Measurements from ENCODE around the gene ANKS3.

Gene ANKS3

GRCh38 chr16:4763791-4764190 lies 29.7 kb upstream of the ANKS3 start:
- Histone ChIP-seq H2AK5ac (ENCODE audit: low read length, severe bottlenecking) (no peak overlapping the region), H4K91ac (ENCODE audit: low read length) (no peak overlapping the region), H2BK120ac (ENCODE audit: low read depth, low read length) (no peak overlapping the region), H3K27me3 (ENCODE audit: control insufficient read depth in 1 of 2, insufficient read depth in 1 of 2, low read length in 2 of 2) (no peaks in the 10 kb centered on the region), H3K27ac (ENCODE audit: low read length, poor library complexity, severe bottlenecking) (no peak overlapping the region), H2BK15ac (ENCODE audit: low read depth, poor library complexity, severe bottlenecking) (no peak overlapping the region), H3K4me3 (ENCODE audit: insufficient read depth in 1 of 2, low read depth in 1 of 2, low read length in 2 of 2) (no peak overlapping the region), H2AFZ (ENCODE audit: low read depth, low read length) (no peak overlapping the region), H2BK12ac (ENCODE audit: low read length in 2 of 2) (no peak overlapping the region), H3K9ac (ENCODE audit: low read length) (peak overlapping the region; percentile 26), H3K36me3 (ENCODE audit: control insufficient read depth in 1 of 2, insufficient read depth in 2 of 2, low read depth in 1 of 2, low read length in 2 of 2) (peaks cover 59 to 63% of the 10 kb centered on the region in 2 experiments), H2BK5ac (ENCODE audit: low read depth, low read length, poor library complexity, severe bottlenecking) (no peak overlapping the region), H3K4me1 (ENCODE audit: control insufficient read depth, insufficient read depth, low read depth, low read length) (peaks cover 18% of the 10 kb centered on the region), H3K23ac (ENCODE audit: low read length in 2 of 2) (no peak overlapping the region), H3K79me1 (replicated peaks; ENCODE audit: low read length, poor library complexity, severe bottlenecking) (peaks cover 42% of the 10 kb centered on the region), H3K9me3 (ENCODE audit: control insufficient read depth, low read length) (no peaks in the 10 kb centered on the region), H4K8ac (ENCODE audit: low read length) (no peak overlapping the region), H3K18ac (ENCODE audit: low read depth in 1 of 2, low read length in 2 of 2) (no peak overlapping the region), H3K14ac (ENCODE audit: low read length in 2 of 2) (no peak overlapping the region), H3K4me2 (ENCODE audit: low read length, poor library complexity, severe bottlenecking) (no peak overlapping the region), H3K4ac (ENCODE audit: low read depth in 1 of 2, low read length in 2 of 2) (no peak overlapping the region)
- 95% methylated on average over 7 of the region's 7 CpGs for WGBS
- DNase-seq, result no peak

GRCh38 chr16:4762205-4762604 lies 28.1 kb upstream of the ANKS3 start:
- Histone ChIP-seq H2BK12ac (ENCODE audit: low read length in 2 of 2) (no peak overlapping the region), H2BK5ac (ENCODE audit: low read depth, low read length, poor library complexity, severe bottlenecking) (no peak overlapping the region), H3K27me3 (ENCODE audit: control insufficient read depth in 1 of 2, insufficient read depth in 1 of 2, low read length in 2 of 2) (no peaks in the 10 kb centered on the region), H2AFZ (ENCODE audit: low read depth, low read length) (no peak overlapping the region), H3K9ac (ENCODE audit: low read length) (no peak overlapping the region), H3K9me3 (ENCODE audit: control insufficient read depth, low read length) (no peaks in the 10 kb centered on the region), H2AK5ac (ENCODE audit: low read length, severe bottlenecking) (no peak overlapping the region), H3K79me1 (replicated peaks; ENCODE audit: low read length, poor library complexity, severe bottlenecking) (peaks cover 43% of the 10 kb centered on the region), H2BK15ac (ENCODE audit: low read depth, poor library complexity, severe bottlenecking) (no peak overlapping the region), H4K91ac (ENCODE audit: low read length) (no peak overlapping the region), H4K8ac (ENCODE audit: low read length) (no peak overlapping the region), H2BK120ac (ENCODE audit: low read depth, low read length) (no peak overlapping the region), H3K27ac (ENCODE audit: low read length, poor library complexity, severe bottlenecking) (no peak overlapping the region), H3K4me3 (ENCODE audit: insufficient read depth in 1 of 2, low read depth in 1 of 2, low read length in 2 of 2) (no peak overlapping the region), H3K36me3 (ENCODE audit: control insufficient read depth in 1 of 2, insufficient read depth in 2 of 2, low read depth in 1 of 2, low read length in 2 of 2) (peaks cover 72 to 75% of the 10 kb centered on the region in 2 experiments), H3K4me1 (ENCODE audit: control insufficient read depth, insufficient read depth, low read depth, low read length) (peaks cover 17% of the 10 kb centered on the region), H3K14ac (ENCODE audit: low read length in 2 of 2) (no peak overlapping the region), H3K18ac (ENCODE audit: low read depth in 1 of 2, low read length in 2 of 2) (no peak overlapping the region), H3K23ac (ENCODE audit: low read length in 2 of 2) (no peak overlapping the region), H3K4me2 (ENCODE audit: low read length, poor library complexity, severe bottlenecking) (no peak overlapping the region), H3K4ac (ENCODE audit: low read depth in 1 of 2, low read length in 2 of 2) (no peak overlapping the region)
- 98% methylated on average over 9 of the region's 9 CpGs for WGBS
- no peak for DNase-seq

GRCh38 chr16:4760221-4760910 lies 26.3 kb upstream of the ANKS3 start:
- H3K27me3 ChIP-seq (ENCODE audit: control insufficient read depth in 1 of 2, insufficient read depth in 1 of 2, low read length in 2 of 2), result no peaks in the 10 kb centered on the region

GRCh38 chr16:4755687-4756086 lies 21.6 kb upstream of the ANKS3 start:
- Histone ChIP-seq H3K4me3 (ENCODE audit: insufficient read depth in 1 of 2, low read depth in 1 of 2, low read length in 2 of 2) (no peak overlapping the region), H3K9me3 (ENCODE audit: control insufficient read depth, low read length) (no peaks in the 10 kb centered on the region), H3K23ac (ENCODE audit: low read length in 2 of 2) (peak overlapping the region in 1 of 2 experiments; percentile 28)

More at GRCh38 chr16:4760221-4760910, 26.3 kb upstream of the ANKS3 start:
- Histone ChIP-seq H3K23ac (ENCODE audit: low read length in 2 of 2) (no peak overlapping the region), H4K91ac (ENCODE audit: low read length) (peak overlapping the region; percentile 59), H2AFZ (ENCODE audit: low read depth, low read length) (no peak overlapping the region), H2AK5ac (ENCODE audit: low read length, severe bottlenecking) (no peak overlapping the region), H3K9ac (ENCODE audit: low read length) (no peak overlapping the region), H3K4me3 (ENCODE audit: insufficient read depth in 1 of 2, low read depth in 1 of 2, low read length in 2 of 2) (no peak overlapping the region), H3K9me3 (ENCODE audit: control insufficient read depth, low read length) (no peaks in the 10 kb centered on the region), H3K18ac (ENCODE audit: low read depth in 1 of 2, low read length in 2 of 2) (no peak overlapping the region), H2BK120ac (ENCODE audit: low read depth, low read length) (no peak overlapping the region), H2BK15ac (ENCODE audit: low read depth, poor library complexity, severe bottlenecking) (no peak overlapping the region), H3K79me1 (replicated peaks; ENCODE audit: low read length, poor library complexity, severe bottlenecking) (peaks cover 45% of the 10 kb centered on the region), H3K4me2 (ENCODE audit: low read length, poor library complexity, severe bottlenecking) (no peak overlapping the region), H3K27ac (ENCODE audit: low read length, poor library complexity, severe bottlenecking) (no peak overlapping the region), H2BK12ac (ENCODE audit: low read length in 2 of 2) (no peak overlapping the region), H4K8ac (ENCODE audit: low read length) (peak overlapping the region; percentile 12), H3K4ac (ENCODE audit: low read depth in 1 of 2, low read length in 2 of 2) (no peak overlapping the region), H2BK5ac (ENCODE audit: low read depth, low read length, poor library complexity, severe bottlenecking) (no peak overlapping the region), H3K14ac (ENCODE audit: low read length in 2 of 2) (no peak overlapping the region), H3K4me1 (ENCODE audit: control insufficient read depth, insufficient read depth, low read depth, low read length) (peaks cover 8% of the 10 kb centered on the region), H3K36me3 (ENCODE audit: control insufficient read depth in 1 of 2, insufficient read depth in 2 of 2, low read depth in 1 of 2, low read length in 2 of 2) (peaks cover 74 to 86% of the 10 kb centered on the region in 2 experiments)
- DNase-seq, result no peak
- WGBS, result 95% methylated on average over 23 of the region's 23 CpGs

More at GRCh38 chr16:4755687-4756086, 21.6 kb upstream of the ANKS3 start:
- peaks cover 78 to 90% of the 10 kb centered on the region in 2 experiments for H3K36me3 ChIP-seq (ENCODE audit: control insufficient read depth in 1 of 2, insufficient read depth in 2 of 2, low read depth in 1 of 2, low read length in 2 of 2)
- H2BK12ac ChIP-seq (ENCODE audit: low read length in 2 of 2), result no peak overlapping the region
- no peak overlapping the region for H2AFZ ChIP-seq (ENCODE audit: low read depth, low read length)
- H3K18ac ChIP-seq (ENCODE audit: low read depth in 1 of 2, low read length in 2 of 2), result no peak overlapping the region
- H3K27me3 ChIP-seq (ENCODE audit: control insufficient read depth in 1 of 2, insufficient read depth in 1 of 2, low read length in 2 of 2), result no peaks in the 10 kb centered on the region
- H3K27ac ChIP-seq (ENCODE audit: low read length, poor library complexity, severe bottlenecking), result no peak overlapping the region
- H3K79me1 ChIP-seq (replicated peaks; ENCODE audit: low read length, poor library complexity, severe bottlenecking), result peaks cover 41% of the 10 kb centered on the region
- no peak overlapping the region for H2BK15ac ChIP-seq (ENCODE audit: low read depth, poor library complexity, severe bottlenecking)
- no peak overlapping the region for H3K9ac ChIP-seq (ENCODE audit: low read length)
- no peak for DNase-seq
- 97% methylated on average over 6 of the region's 6 CpGs for WGBS
- no peak overlapping the region for H2BK5ac ChIP-seq (ENCODE audit: low read depth, low read length, poor library complexity, severe bottlenecking)
- H4K91ac ChIP-seq (ENCODE audit: low read length), result no peak overlapping the region
- H3K14ac ChIP-seq (ENCODE audit: low read length in 2 of 2), result no peak overlapping the region
- H3K4me1 ChIP-seq (ENCODE audit: control insufficient read depth, insufficient read depth, low read depth, low read length), result peaks cover 2% of the 10 kb centered on the region
- no peak overlapping the region for H4K8ac ChIP-seq (ENCODE audit: low read length)
- no peak overlapping the region for H2BK120ac ChIP-seq (ENCODE audit: low read depth, low read length)
- no peak overlapping the region for H3K4me2 ChIP-seq (ENCODE audit: low read length, poor library complexity, severe bottlenecking)
- H3K4ac ChIP-seq (ENCODE audit: low read depth in 1 of 2, low read length in 2 of 2), result no peak overlapping the region
- no peak overlapping the region for H2AK5ac ChIP-seq (ENCODE audit: low read length, severe bottlenecking)

Measured in mesenchymal stem cell (in vitro differentiated cells and primary cell).